ENCODE measurements around the gene ALDH3B1.

Gene ALDH3B1

DNA sequence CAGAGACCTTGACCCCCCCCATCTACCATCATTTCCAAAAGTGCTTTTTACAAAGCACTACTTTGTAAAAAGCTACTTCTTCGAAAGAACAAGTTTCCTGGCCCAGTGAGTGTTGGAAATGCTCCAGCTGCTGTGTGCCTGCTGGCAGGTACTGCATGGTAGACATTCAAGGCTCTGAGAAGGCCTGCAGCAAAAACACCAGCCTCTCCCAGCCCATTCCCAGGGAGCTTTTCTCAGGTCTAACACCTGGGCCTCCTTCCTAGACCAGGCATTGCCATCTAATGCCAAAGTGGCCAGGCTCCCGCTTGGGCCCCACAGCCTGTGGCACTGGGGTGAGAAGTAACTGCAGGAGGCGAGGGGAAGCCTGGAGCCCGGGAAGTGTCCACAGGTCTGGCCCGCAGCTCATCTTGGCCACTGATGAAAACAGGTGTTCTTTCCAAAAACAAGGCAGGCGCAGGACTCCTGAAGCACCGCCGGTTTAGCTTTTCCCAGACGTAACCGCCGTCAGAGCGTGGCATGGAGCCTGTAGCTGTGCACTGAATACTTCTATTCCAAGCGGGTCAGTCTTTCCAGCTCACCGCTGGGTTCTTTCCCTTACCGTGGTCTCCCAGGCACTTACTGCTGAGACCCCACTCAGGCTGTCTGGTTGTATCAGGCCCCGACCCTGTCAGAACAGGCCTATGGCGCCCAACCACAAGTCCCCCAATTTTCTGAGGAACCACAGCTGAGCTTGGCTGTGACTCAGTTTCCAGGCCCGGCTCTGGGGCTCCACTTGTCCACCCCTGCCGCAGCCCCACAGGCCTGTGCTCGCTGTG is 27.5 kb downstream of the ALDH3B1 start:
- H3K9me3 ChIP-seq (ENCODE audit: control insufficient read depth in 1 of 2, low read length in 2 of 2) = no peaks in the 10 kb centered on the region
- peak overlapping the region; percentile 61 for H3K27ac ChIP-seq (ENCODE audit: low read length)
- peak overlapping the region in 1 of 2 donors; percentile 87 for H3K4me3 ChIP-seq (ENCODE audit: low read depth in 1 of 2, low read length in 2 of 2)
- peaks cover 6 to 17% of the 10 kb centered on the region in 2 donors for H3K36me3 ChIP-seq (ENCODE audit: control insufficient read depth in 1 of 2, insufficient read depth in 2 of 2, low read length in 2 of 2)
- H3K27me3 ChIP-seq (ENCODE audit: low read depth, low read length) = no peaks in the 10 kb centered on the region
- peaks cover 7 to 50% of the 10 kb centered on the region in 2 donors for H3K4me1 ChIP-seq (ENCODE audit: control insufficient read depth in 1 of 2, insufficient read depth in 2 of 2, low read length in 2 of 2)

DNA sequence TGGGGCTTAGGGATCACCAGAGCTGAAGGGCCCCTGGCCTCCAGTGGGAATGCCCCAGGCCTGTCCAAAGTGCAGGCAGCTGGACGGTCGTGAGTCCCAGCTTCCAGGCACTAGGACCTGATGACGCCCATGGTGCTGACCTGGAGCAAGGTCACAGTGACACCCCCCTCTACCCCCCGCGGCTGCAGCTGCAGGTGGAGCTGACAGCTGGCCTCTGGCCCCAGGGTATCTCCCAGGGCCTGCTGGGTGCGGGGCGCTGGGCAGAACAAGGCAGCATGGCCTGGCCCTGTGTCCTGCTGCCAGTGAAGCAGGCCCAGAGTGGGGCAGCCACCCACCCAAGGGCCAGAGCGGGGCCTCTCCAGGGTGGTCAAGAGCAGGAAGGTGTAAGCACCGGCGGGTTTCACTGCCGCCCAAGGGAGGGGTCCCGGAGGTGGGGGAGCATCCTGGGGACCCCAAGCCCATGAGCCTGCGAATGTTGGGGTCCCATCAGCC is 28.1 kb downstream of the ALDH3B1 start:
- Histone ChIP-seq H3K9me3 (ENCODE audit: control insufficient read depth in 1 of 2, low read length in 2 of 2) (no peaks in the 10 kb centered on the region), H3K4me1 (ENCODE audit: control insufficient read depth in 1 of 2, insufficient read depth in 2 of 2, low read length in 2 of 2) (peaks cover 7 to 48% of the 10 kb centered on the region in 2 donors), H3K36me3 (ENCODE audit: control insufficient read depth in 1 of 2, insufficient read depth in 2 of 2, low read length in 2 of 2) (peaks cover 6 to 17% of the 10 kb centered on the region in 2 donors), H3K27ac (ENCODE audit: low read length) (peak overlapping the region; percentile 92), H3K4me3 (ENCODE audit: low read depth in 1 of 2, low read length in 2 of 2) (peak overlapping the region; percentile 87 to 88), H3K27me3 (ENCODE audit: low read depth, low read length) (no peaks in the 10 kb centered on the region)

DNA sequence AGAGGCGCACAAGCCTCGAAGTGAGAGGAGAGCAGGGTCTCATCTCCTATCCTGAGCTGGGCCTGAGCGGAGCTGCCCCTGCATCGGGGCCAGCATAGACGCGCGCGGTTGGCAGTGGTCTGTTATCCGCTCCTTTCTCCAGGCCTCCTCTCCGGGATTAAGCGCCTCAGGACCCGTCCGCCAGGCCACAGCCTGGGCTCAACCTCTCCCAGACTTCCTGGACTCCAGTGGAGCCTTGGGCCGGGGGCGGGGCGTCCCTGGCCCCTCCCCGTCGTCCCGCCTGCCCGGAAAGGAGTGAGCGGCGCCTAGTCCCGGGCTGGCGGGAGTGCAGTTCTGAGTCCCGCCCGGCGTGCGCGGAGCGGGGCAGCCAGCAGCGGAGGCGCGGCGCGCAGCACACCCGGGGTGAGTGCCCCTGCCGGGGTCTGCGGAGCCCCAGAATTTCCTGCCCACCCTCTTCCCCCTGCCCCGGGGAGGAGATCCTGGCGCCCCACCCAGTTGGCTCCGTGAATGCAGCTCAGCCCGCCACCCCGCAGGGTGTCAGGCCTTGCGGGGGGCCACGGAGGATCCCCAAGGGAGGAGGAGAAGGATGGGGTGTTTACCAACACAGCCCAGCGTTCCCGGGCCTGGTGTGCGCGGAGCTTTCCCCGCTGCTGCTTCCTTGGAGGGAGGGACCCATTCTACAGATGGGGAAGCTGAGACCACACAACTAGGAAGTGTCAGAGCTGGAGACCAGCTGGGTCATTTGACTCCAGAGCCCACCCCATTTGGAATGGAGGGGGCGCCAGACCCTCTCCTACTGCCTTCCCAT is 28.8 kb downstream of the ALDH3B1 start, which contains the start of gene TCIRG1:
TCIRG1 (plus strand) TSS at position 308 of the 808 bp plus-strand sequence. CDS start 2,247 bp downstream, outside the sequence.
- no peaks in the 10 kb centered on the region for H3K9me3 ChIP-seq (ENCODE audit: control insufficient read depth in 1 of 2, low read length in 2 of 2)
- no peaks in the 10 kb centered on the region for H3K27me3 ChIP-seq (ENCODE audit: low read depth, low read length)
- H3K4me1 ChIP-seq (ENCODE audit: control insufficient read depth in 1 of 2, insufficient read depth in 2 of 2, low read length in 2 of 2) = peaks cover 7 to 48% of the 10 kb centered on the region in 2 donors
- peak within 1 kb of the TSS; percentile 87 to 88 for H3K4me3 ChIP-seq (ENCODE audit: low read depth in 1 of 2, low read length in 2 of 2)
- H3K36me3 ChIP-seq (ENCODE audit: control insufficient read depth in 1 of 2, insufficient read depth in 2 of 2, low read length in 2 of 2) = peaks cover 4 to 22% of the 10 kb centered on the region in 2 donors
- peak within 1 kb of the TSS; percentile 92 for H3K27ac ChIP-seq (ENCODE audit: low read length)

DNA sequence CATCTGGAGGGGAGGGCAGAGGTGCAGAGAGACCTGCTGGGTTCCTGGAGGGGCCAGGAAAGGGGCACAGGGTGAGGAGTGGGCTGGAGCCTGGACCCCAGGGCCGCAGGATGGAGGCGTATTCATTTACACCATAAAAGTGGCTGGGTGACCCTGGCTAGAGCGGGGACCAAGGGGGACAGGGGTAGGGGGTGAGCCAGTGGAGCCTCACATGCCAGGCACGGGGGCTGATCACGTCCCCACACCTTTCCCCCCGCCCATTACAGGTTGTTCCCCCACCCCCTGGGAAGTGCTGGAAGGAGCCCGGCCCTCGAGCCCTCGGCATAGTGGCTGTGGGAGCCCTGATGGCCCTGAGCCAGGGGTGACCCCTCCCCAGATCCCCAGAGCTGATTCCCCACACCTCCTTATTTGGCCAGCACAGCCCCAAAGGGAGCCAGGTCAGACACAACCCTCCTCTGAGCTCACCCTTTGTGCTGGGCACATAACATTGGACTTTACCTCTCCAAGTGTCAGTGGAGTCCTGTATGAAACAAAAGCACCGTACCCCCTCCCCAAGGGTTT is 29.5 kb downstream of the ALDH3B1 start:
- H3K9me3 ChIP-seq (ENCODE audit: control insufficient read depth in 1 of 2, low read length in 2 of 2) = no peaks in the 10 kb centered on the region
- no peaks in the 10 kb centered on the region for H3K27me3 ChIP-seq (ENCODE audit: low read depth, low read length)
- peak overlapping the region; percentile 87 to 88 for H3K4me3 ChIP-seq (ENCODE audit: low read depth in 1 of 2, low read length in 2 of 2)
- H3K27ac ChIP-seq (ENCODE audit: low read length) = peak overlapping the region; percentile 92
- H3K4me1 ChIP-seq (ENCODE audit: control insufficient read depth in 1 of 2, insufficient read depth in 2 of 2, low read length in 2 of 2) = peaks cover 7 to 48% of the 10 kb centered on the region in 2 donors
- peaks cover 4 to 29% of the 10 kb centered on the region in 2 donors for H3K36me3 ChIP-seq (ENCODE audit: control insufficient read depth in 1 of 2, insufficient read depth in 2 of 2, low read length in 2 of 2)

DNA sequence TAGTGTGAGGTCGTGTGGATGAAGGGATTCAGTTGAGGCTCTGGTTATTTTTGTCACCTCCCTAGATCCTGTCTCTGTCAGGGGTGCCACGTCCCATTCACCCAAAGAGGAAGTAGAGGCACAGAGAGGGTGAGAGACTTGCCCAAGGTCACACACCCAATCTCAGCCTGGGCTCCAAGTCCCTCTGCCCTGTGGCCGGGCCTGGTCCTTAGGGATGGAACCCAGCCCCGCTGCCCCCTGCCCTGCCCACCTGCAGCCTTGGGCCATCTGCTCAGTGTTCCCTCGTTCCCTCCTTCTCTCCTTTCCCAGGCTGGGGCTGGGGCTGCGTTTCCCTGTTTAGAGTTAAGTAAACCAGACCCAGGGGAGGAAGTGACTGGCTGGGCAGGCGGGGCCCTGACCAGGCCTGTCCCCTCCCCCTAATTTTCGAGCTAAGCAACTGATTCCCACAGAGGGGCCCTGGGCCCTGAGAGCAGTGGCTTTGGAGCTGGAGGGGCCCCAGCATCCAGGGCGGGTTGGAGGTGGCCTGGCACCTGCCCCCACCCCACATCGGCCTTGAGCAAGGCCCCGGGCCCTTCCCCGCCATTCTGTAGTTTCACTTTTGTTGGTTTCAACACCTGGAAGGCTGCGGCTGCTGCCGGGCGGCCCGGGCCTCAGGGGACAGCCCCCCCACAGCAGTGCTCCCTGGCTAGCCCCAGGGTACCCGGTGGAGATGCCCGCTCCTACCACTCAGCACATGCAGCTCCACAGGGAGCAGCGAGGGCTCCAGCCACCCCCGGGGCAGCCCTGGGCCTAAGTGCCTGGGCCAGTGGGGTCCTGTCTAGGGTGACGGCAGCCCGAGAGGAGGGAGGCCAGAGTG is 30.2 kb downstream of the ALDH3B1 start:
- Histone ChIP-seq H3K36me3 (ENCODE audit: control insufficient read depth in 1 of 2, insufficient read depth in 2 of 2, low read length in 2 of 2) (peaks cover 11 to 37% of the 10 kb centered on the region in 2 donors), H3K27me3 (ENCODE audit: low read depth, low read length) (no peaks in the 10 kb centered on the region), H3K4me3 (ENCODE audit: low read depth in 1 of 2, low read length in 2 of 2) (peak overlapping the region; percentile 87 to 88), H3K4me1 (ENCODE audit: control insufficient read depth in 1 of 2, insufficient read depth in 2 of 2, low read length in 2 of 2) (peaks cover 7 to 47% of the 10 kb centered on the region in 2 donors), H3K9me3 (ENCODE audit: control insufficient read depth in 1 of 2, low read length in 2 of 2) (no peaks in the 10 kb centered on the region), H3K27ac (ENCODE audit: low read length) (peak overlapping the region; percentile 92)

DNA sequence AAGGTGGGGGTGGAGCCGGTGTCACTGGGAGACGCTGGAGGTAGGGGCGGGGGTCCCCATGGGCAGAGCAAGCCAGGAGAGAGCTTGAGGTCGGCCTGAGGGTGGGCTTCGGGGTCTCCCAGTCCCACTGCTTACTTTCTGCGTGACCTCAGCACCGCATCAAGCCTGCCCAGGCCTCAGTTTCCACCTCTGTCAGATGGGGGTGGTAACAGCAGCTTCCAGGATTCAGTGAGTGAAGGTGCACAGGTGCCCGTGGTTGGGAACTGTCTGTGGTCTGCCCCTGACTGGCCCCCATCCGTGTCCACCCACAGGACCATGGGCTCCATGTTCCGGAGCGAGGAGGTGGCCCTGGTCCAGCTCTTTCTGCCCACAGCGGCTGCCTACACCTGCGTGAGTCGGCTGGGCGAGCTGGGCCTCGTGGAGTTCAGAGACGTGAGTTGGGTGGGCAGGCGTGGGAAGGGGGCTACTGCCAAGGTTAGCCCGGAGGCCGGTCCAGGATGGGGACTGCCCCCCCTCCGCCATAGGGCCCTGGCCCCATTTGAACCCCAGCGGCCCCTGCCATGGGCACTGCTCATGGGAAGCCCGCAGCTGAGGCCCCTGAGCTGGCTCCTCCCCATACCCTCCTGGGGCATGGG is 30.9 kb downstream of the ALDH3B1 start:
- Histone ChIP-seq H3K9me3 (ENCODE audit: control insufficient read depth in 1 of 2, low read length in 2 of 2) (no peaks in the 10 kb centered on the region), H3K4me3 (ENCODE audit: low read depth in 1 of 2, low read length in 2 of 2) (peak overlapping the region; percentile 87 to 88), H3K27ac (ENCODE audit: low read length) (peak overlapping the region; percentile 92), H3K4me1 (ENCODE audit: control insufficient read depth in 1 of 2, insufficient read depth in 2 of 2, low read length in 2 of 2) (peaks cover 7 to 44% of the 10 kb centered on the region in 2 donors), H3K27me3 (ENCODE audit: low read depth, low read length) (no peaks in the 10 kb centered on the region), H3K36me3 (ENCODE audit: control insufficient read depth in 1 of 2, insufficient read depth in 2 of 2, low read length in 2 of 2) (peaks cover 11 to 39% of the 10 kb centered on the region in 2 donors)

DNA sequence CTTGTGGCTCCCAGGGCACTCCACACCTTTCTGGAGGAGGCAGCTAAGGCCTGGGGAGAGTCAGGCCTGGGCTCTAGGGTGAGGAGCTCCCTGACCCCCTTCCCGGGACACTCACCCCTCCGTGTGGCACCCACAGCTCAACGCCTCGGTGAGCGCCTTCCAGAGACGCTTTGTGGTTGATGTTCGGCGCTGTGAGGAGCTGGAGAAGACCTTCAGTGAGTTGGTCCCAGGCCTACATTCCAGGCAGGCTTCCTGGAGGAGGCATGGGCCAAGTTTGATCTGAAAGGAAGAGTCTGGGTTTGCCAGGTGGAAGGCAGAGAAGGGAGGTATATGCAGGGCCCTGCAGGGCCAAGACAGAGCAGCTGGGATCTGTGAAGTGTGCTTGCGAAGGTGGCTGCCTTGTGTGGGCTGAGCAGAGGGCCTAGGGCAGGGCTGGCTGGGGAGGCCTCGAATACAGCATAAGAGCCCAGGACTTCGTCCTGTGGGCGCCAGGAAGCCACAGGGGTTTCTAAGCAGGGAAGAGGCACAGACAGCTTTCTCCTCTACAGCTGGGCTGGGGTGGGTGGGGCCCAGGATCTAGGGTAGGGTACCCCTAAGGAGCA is 31.6 kb downstream of the ALDH3B1 start:
- Histone ChIP-seq H3K36me3 (ENCODE audit: control insufficient read depth in 1 of 2, insufficient read depth in 2 of 2, low read length in 2 of 2) (peaks cover 11 to 39% of the 10 kb centered on the region in 2 donors), H3K4me3 (ENCODE audit: low read depth in 1 of 2, low read length in 2 of 2) (no peak overlapping the region), H3K4me1 (ENCODE audit: control insufficient read depth in 1 of 2, insufficient read depth in 2 of 2, low read length in 2 of 2) (peaks cover 7 to 38% of the 10 kb centered on the region in 2 donors), H3K27me3 (ENCODE audit: low read depth, low read length) (no peaks in the 10 kb centered on the region), H3K27ac (ENCODE audit: low read length) (no peak overlapping the region), H3K9me3 (ENCODE audit: control insufficient read depth in 1 of 2, low read length in 2 of 2) (no peaks in the 10 kb centered on the region)

DNA sequence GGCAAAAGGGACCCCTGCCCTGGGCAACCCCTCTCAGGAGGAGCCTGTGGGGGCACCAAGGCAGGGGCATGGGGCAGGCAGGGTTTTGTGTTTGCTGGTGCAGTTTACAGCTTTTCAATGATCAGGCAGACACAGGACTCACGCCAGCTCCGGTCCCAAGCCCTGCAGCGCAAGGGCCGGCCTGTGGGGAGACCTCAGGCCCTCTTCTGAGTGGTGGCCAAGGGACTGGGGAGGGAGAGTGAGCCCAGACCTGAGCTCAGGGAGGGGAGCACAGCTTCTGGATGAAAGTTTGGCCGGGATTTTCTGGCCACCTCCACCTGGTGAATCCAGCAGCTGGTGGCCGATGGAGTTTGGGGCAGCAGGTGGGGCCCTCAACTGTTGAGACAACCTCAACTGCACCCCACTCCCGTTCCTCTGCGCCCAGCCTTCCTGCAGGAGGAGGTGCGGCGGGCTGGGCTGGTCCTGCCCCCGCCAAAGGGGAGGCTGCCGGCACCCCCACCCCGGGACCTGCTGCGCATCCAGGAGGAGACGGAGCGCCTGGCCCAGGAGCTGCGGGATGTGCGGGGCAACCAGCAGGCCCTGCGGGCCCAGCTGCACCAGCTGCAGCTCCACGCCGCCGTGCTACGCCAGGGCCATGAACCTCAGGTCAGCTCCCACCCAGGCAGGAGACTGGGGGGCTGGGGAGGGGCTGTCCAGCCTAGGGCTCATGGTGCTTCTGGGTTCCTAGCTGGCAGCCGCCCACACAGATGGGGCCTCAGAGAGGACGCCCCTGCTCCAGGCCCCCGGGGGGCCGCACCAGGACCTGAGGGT is 32.3 kb downstream of the ALDH3B1 start:
- H3K4me3 ChIP-seq (ENCODE audit: low read depth in 1 of 2, low read length in 2 of 2) = no peak overlapping the region
- H3K36me3 ChIP-seq (ENCODE audit: control insufficient read depth in 1 of 2, insufficient read depth in 2 of 2, low read length in 2 of 2) = peaks cover 11 to 43% of the 10 kb centered on the region in 2 donors
- H3K27ac ChIP-seq (ENCODE audit: low read length) = no peak overlapping the region
- H3K4me1 ChIP-seq (ENCODE audit: control insufficient read depth in 1 of 2, insufficient read depth in 2 of 2, low read length in 2 of 2) = peaks cover 7 to 34% of the 10 kb centered on the region in 2 donors
- H3K27me3 ChIP-seq (ENCODE audit: low read depth, low read length) = no peaks in the 10 kb centered on the region
- H3K9me3 ChIP-seq (ENCODE audit: control insufficient read depth in 1 of 2, low read length in 2 of 2) = no peaks in the 10 kb centered on the region

DNA sequence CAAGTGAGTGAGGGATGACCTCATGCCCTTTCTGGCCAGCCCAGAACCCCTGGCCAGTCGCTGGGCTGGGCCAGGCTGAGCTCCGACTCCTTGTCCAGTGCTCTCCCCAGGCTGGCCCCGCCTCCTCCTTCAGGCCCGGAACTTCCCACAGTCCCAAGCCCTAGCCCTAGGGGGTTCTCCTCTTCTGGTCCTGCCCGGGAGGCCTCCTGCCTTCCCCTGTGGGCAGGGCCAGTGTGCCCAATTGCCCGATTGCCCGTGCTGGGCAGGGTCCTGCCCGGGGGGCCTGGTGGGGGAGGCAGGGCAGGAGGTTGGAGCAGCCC is 32.9 kb downstream of the ALDH3B1 start:
- Histone ChIP-seq H3K4me1 (ENCODE audit: control insufficient read depth in 1 of 2, insufficient read depth in 2 of 2, low read length in 2 of 2) (peaks cover 5 to 28% of the 10 kb centered on the region in 2 donors), H3K27me3 (ENCODE audit: low read depth, low read length) (no peaks in the 10 kb centered on the region), H3K4me3 (ENCODE audit: low read depth in 1 of 2, low read length in 2 of 2) (no peak overlapping the region), H3K36me3 (ENCODE audit: control insufficient read depth in 1 of 2, insufficient read depth in 2 of 2, low read length in 2 of 2) (peaks cover 14 to 48% of the 10 kb centered on the region in 2 donors), H3K27ac (ENCODE audit: low read length) (no peak overlapping the region), H3K9me3 (ENCODE audit: control insufficient read depth in 1 of 2, low read length in 2 of 2) (no peaks in the 10 kb centered on the region)

Measured in muscle layer of duodenum (tissue), 2 donors.